SK-N-SH treated with all-trans-retinoic acid at 6 μM for 48 hours (cell line): Measurements from ENCODE around the gene PLEKHJ1.
A peak's percentile ranks its signal among the peaks of the same experiment; 100 is the strongest.

Experiments
- ATAC-seq: fragments of 200-7000 bp; cut with Tn5 transposase; 3 replicates; pipeline ENCODE4 v1.9.1; 2020; ENCODE audit warnings: mild to moderate bottlenecking, moderate library complexity
- ARNTL ChIP-seq: fragments of 450-650 bp; formaldehyde crosslinking; IDR thresholded peaks from 2 replicates; pipeline ENCODE4 v1.5.0; 2020; ENCODE audit warnings: low read depth, mild to moderate bottlenecking, moderate library complexity, borderline replicate concordance
- CREB5 ChIP-seq: fragments of 250-450 bp; sonication (Bioruptor Pico); IDR thresholded peaks from 2 replicates; pipeline ENCODE4 v1.5.1; 2020; ENCODE audit warnings: low read depth, mild to moderate bottlenecking, moderate library complexity
- CSDC2 ChIP-seq: fragments of 250-450 bp; sonication (Bioruptor Pico); IDR thresholded peaks from 2 replicates; pipeline ENCODE4 v1.5.0; 2020; ENCODE audit warnings: mild to moderate bottlenecking, moderate library complexity
- CSRNP3 ChIP-seq: fragments of 250-450 bp; sonication (Bioruptor Pico); IDR thresholded peaks from 2 replicates; pipeline ENCODE4 v1.5.1; 2021; ENCODE audit warnings: mild to moderate bottlenecking, moderate library complexity
- ESRRG ChIP-seq: fragments of 250-450 bp; sonication (Bioruptor Pico); IDR thresholded peaks from 2 replicates; pipeline ENCODE4 v1.6.1; 2021; ENCODE audit warnings: mild to moderate bottlenecking
- GLIS3 ChIP-seq: fragments of 250-450 bp; sonication (Bioruptor Pico); IDR thresholded peaks from 2 replicates; pipeline ENCODE4 v1.5.0; 2020; ENCODE audit warnings: mild to moderate bottlenecking, moderate library complexity
- ISL1 ChIP-seq: fragments of 250-450 bp; sonication (Bioruptor Pico); IDR thresholded peaks from 2 replicates; pipeline ENCODE4 v2.1.2; 2022; ENCODE audit warnings: mild to moderate bottlenecking, moderate library complexity
- OSR1 ChIP-seq: fragments of 250-450 bp; sonication (Bioruptor Pico); IDR thresholded peaks from 2 replicates; pipeline ENCODE4 v1.8.0; 2022; ENCODE audit warnings: moderate library complexity, mild to moderate bottlenecking, inconsistent platforms
- PATZ1 ChIP-seq: fragments of 250-450 bp; sonication (Bioruptor Pico); IDR thresholded peaks from 2 replicates; pipeline ENCODE4 v1.8.0; 2020; ENCODE audit warnings: mild to moderate bottlenecking, moderate library complexity, borderline replicate concordance
- POU6F1 ChIP-seq: fragments of 250-450 bp; sonication (Bioruptor Pico); IDR thresholded peaks from 2 replicates; pipeline ENCODE4 v1.8.0; 2021; ENCODE audit warnings: low read depth, mild to moderate bottlenecking, moderate library complexity, borderline replicate concordance
- PPARA ChIP-seq: fragments of 250-450 bp; sonication (Bioruptor Pico); IDR thresholded peaks from 2 replicates; pipeline ENCODE4 v1.5.0; 2020; ENCODE audit warnings: mild to moderate bottlenecking, borderline replicate concordance
- RARB ChIP-seq: fragments of 250-450 bp; sonication (Bioruptor Pico); IDR thresholded peaks from 2 replicates; pipeline ENCODE4 v1.8.0; 2021; ENCODE audit warnings: mild to moderate bottlenecking, moderate library complexity
- SNAI2 ChIP-seq: fragments of 250-450 bp; sonication (Bioruptor Pico); IDR thresholded peaks from 2 replicates; pipeline ENCODE4 v1.5.0; 2020; ENCODE audit warnings: mild to moderate bottlenecking, moderate library complexity
- TCF4 ChIP-seq: fragments of 250-450 bp; sonication (Bioruptor Pico); IDR thresholded peaks from 2 replicates; pipeline ENCODE4 v1.8.0; 2021; ENCODE audit warnings: mild to moderate bottlenecking, moderate library complexity, borderline replicate concordance
- TOX ChIP-seq: fragments of 250-450 bp; sonication (Bioruptor Pico); IDR thresholded peaks from 2 replicates; pipeline ENCODE4 v1.8.0; 2021; ENCODE audit warnings: mild to moderate bottlenecking, moderate library complexity, borderline replicate concordance
- TSHZ2 ChIP-seq: fragments of 250-450 bp; sonication (Bioruptor Pico); IDR thresholded peaks from 2 replicates; pipeline ENCODE4 v1.5.0; 2020; ENCODE audit warnings: mild to moderate bottlenecking, moderate library complexity
- ZC3H10 ChIP-seq: fragments of 250-450 bp; sonication (Bioruptor Pico); IDR thresholded peaks from 2 replicates; pipeline ENCODE4 v1.5.1; 2021; ENCODE audit warnings: mild to moderate bottlenecking, moderate library complexity
- ZFP3 ChIP-seq: fragments of 250-450 bp; sonication (Bioruptor Pico); IDR thresholded peaks from 2 replicates; pipeline ENCODE4 v1.5.0; 2020; ENCODE audit warnings: mild to moderate bottlenecking, moderate library complexity
- ZFP30 ChIP-seq: fragments of 450-650 bp; formaldehyde crosslinking; IDR thresholded peaks from 2 replicates; pipeline ENCODE4 v1.5.0; 2022; ENCODE audit warnings: mild to moderate bottlenecking, moderate library complexity
- ZNF565 ChIP-seq: fragments of 450-650 bp; formaldehyde crosslinking; conservative IDR thresholded peaks from 2 replicates; pipeline ENCODE4 v1.5.0; 2020; ENCODE audit warnings: low read depth, mild to moderate bottlenecking, moderate library complexity
- ZNF70 ChIP-seq: fragments of 450-650 bp; formaldehyde crosslinking; IDR thresholded peaks from 2 replicates; pipeline ENCODE4 v1.5.0; 2020; ENCODE audit warnings: mild to moderate bottlenecking, moderate library complexity
- ZNF8 ChIP-seq: fragments of 450-650 bp; formaldehyde crosslinking; IDR thresholded peaks from 2 replicates; pipeline ENCODE4 v1.5.0; 2020; ENCODE audit warnings: mild to moderate bottlenecking, moderate library complexity

PLEKHJ1 gene

GRCh38 chr19:2247433-2248101 is 11.4 kb upstream of the PLEKHJ1 start (continued):
- TF ChIP-seq TSHZ2 (CRISPR knock-in tag) = no peak
- TF ChIP-seq, all 23 proteins: peak for 0

GRCh38 chr19:2246801-2247361 is 10.8 kb upstream of the PLEKHJ1 start:
- peak; percentile 46 for ATAC-seq
- TF ChIP-seq PATZ1 (CRISPR knock-in tag) (no peak), ZNF70 (CRISPR knock-in tag) (no peak), ZFP3 (CRISPR knock-in tag) (no peak), ZFP30 (CRISPR knock-in tag) (no peak), ZNF8 (CRISPR knock-in tag) (no peak), TCF4 (no peak), SNAI2 (CRISPR knock-in tag) (no peak), POU6F1 (CRISPR knock-in tag) (no peak), ZNF565 (no peak), PPARA (CRISPR knock-in tag) (no peak), ARNTL (CRISPR knock-in tag) (no peak), CREB5 (no peak), OSR1 (CRISPR knock-in tag) (no peak), CSDC2 (CRISPR knock-in tag) (no peak)

- ATAC-seq = no peak
- no peak for TF ChIP-seq CSRNP3
- TF ChIP-seq TOX (CRISPR knock-in tag) = no peak
- TF ChIP-seq ZNF70 (CRISPR knock-in tag) = no peak
- no peak for TF ChIP-seq ZC3H10
- no peak for TF ChIP-seq CSDC2 (CRISPR knock-in tag)
- no peak for TF ChIP-seq ZNF8 (CRISPR knock-in tag)
- TF ChIP-seq GLIS3 (CRISPR knock-in tag) = no peak
- no peak for TF ChIP-seq ZNF565
- TF ChIP-seq RARB (CRISPR knock-in tag) = no peak
- no peak for TF ChIP-seq PPARA (CRISPR knock-in tag)
- TF ChIP-seq ESRRG (CRISPR knock-in tag) = no peak
- TF ChIP-seq ISL1 (CRISPR knock-in tag) = no peak
- TF ChIP-seq OSR1 (CRISPR knock-in tag) = no peak
- TF ChIP-seq ZFP30 (CRISPR knock-in tag) = no peak
- no peak for TF ChIP-seq ARNTL (CRISPR knock-in tag)
- no peak for TF ChIP-seq SNAI2 (CRISPR knock-in tag)
- TF ChIP-seq TCF4 = no peak
- TF ChIP-seq TSHZ2 (CRISPR knock-in tag) = no peak
- no peak for TF ChIP-seq POU6F1 (CRISPR knock-in tag)
Observed at GRCh38 chr19:2246014-2246620, 10.0 kb upstream of the PLEKHJ1 start.
